Activated naive CD8-positive, alpha-beta T cell treated with anti-CD3 and anti-CD28 coated beads for 36 hours (primary cell): Measurements from ENCODE around the gene TMED7. TPM values are rescaled to one million over a fixed set of nuclear protein-coding genes. Genes with fewer than 3 reads are reported as not detected.
"Not testable (repeated sequence)": the region's sequence is repeated elsewhere in the genome, so short reads cannot be mapped to it uniquely, and the experiment has no call there.

Experiments
- DNase-seq: peaks from one replicate; pipeline ENCODE4 v3.0.0; 2021
- H3K27ac Mint-ChIP-seq: one replicate; pipeline ENCODE4 v1.8.0; 2022; ENCODE audit warnings: mild to moderate bottlenecking, moderate library complexity, mixed read lengths
- H3K27me3 Mint-ChIP-seq: one replicate; pipeline ENCODE4 v1.8.0; 2022; ENCODE audit warnings: mild to moderate bottlenecking, mixed read lengths
- H3K36me3 Mint-ChIP-seq: one replicate; pipeline ENCODE4 v1.8.0; 2021; ENCODE audit warnings: mild to moderate bottlenecking, mixed read lengths
- H3K4me1 Mint-ChIP-seq: one replicate; pipeline ENCODE4 v1.8.0; 2021; ENCODE audit warnings: mixed read lengths
- H3K4me3 Mint-ChIP-seq: one replicate; pipeline ENCODE4 v1.8.0; 2022; ENCODE audit warnings: mild to moderate bottlenecking, moderate library complexity, mixed read lengths
- H3K9me3 Mint-ChIP-seq: one replicate; pipeline ENCODE4 v1.8.0; 2022; ENCODE audit warnings: mixed read lengths
- total RNA-seq, 2 experiments: library from RNA; stranded (reverse); gene quantifications; one replicate each; pipeline ENCODE4 v1.2.3, GENCODE V29; 2021

The TMED7 gene
- 10 to 100 TPM; 41.5 to 41.6 TPM for total RNA-seq

DNA sequence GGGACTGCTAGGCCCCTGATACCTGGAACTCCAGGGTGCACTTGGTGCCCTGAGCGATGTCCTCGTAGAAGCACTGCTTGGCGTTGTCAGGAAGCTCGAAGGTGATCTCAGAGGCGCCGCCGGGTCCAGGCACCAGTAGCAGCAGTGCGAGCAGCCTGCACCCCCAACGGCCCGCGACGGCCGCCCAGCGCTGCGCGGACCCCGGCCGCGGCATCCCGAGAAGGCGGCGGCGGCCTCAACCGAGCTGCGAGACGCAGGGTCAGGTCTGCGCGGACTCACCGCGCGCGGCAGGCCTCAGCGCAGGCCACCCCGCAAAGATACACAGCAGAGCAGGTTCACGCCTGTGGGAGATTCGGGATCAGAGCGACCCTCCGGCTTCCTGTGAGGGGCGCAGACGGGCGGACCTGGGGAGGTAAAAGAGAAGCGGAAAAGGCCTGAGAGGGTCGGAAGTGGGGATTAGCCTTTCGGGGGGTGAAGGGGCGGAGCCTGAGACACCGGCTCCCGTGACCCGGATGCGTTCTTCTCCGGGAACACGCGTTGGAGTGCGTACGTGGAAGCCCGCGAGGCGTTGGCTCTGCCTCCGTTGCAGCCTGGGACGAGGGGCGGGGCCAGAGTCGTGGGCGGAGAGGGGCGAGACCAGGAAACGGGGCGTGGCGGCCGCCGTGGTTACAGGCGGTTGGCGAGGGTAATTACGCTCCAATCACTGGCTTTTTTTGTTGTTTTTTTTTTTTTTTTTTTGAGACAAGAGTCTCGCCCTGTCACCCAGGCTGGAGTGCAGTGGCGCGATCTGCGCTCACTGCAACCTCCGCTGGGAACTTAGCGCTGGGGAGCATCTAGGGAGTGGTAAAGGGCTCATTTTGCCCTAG, at the start of gene TMED7:
TMED7 (minus strand) TSS at position 458 of the 866 bp plus-strand sequence; CDS start at position 214, 244 bp downstream.
- H3K9me3 Mint-ChIP-seq, result no peaks in the 10 kb centered on the region
- H3K27ac Mint-ChIP-seq, result peak within 1 kb of the TSS; percentile 92
- H3K4me3 Mint-ChIP-seq, result no peak within 1 kb of the TSS
- no peaks in the 10 kb centered on the region for H3K27me3 Mint-ChIP-seq
- peak; percentile 100 for DNase-seq
- H3K36me3 Mint-ChIP-seq, result peaks cover 8% of the 10 kb centered on the region
- peaks cover 22% of the 10 kb centered on the region for H3K4me1 Mint-ChIP-seq

DNA sequence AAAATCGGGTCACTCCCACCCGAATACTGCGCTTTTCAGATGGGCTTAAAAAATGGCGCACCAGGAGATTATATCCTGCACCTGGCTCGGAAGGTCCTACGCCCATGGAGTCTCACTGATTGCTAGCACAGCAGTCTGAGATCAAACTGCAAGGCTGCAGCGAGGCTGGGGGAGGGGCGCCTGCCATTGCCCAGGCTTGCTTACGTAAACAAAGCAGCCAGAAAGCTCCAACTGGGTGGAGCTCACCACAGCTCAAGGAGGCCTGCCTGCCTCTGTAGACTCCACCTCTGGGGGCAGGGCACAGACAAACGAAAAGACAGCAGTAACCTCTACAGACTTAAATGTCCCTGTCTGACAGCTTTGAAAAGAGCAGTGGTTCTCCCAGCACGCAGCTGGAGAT, 48.9 kb upstream of the TMED7 start:
- not testable (repeated sequence) for H3K4me1 Mint-ChIP-seq, H3K27ac Mint-ChIP-seq, H3K9me3 Mint-ChIP-seq, DNase-seq, H3K36me3 Mint-ChIP-seq, H3K4me3 Mint-ChIP-seq
- H3K27me3 Mint-ChIP-seq, result peaks cover 46% of the 10 kb centered on the region

DNA sequence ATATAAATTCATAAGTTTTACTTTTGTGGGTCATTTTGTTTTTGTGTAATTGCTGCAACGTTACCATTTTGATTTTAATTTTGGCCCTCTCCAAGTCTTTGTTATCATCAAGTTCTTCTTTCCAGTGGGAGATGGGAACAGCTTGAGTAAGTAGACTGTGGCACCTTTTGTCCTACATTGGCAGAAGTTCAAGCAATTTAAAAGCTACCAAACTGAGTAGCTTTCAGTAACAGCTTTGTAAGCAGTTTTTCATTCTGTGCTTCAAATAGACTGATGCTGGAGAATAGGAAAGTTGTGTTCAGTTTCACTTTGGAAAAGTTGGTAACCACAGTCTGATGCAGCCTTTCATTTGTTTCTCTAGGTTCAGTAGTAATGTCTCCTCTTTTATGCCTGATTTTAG, 47.8 kb upstream of the TMED7 start:
- peaks cover 58% of the 10 kb centered on the region for H3K27me3 Mint-ChIP-seq
- peaks cover 5% of the 10 kb centered on the region for H3K4me1 Mint-ChIP-seq
- DNase-seq, result no peak
- peaks cover 8% of the 10 kb centered on the region for H3K9me3 Mint-ChIP-seq
- no peak overlapping the region for H3K27ac Mint-ChIP-seq
- no peak overlapping the region for H3K4me3 Mint-ChIP-seq
- no peaks in the 10 kb centered on the region for H3K36me3 Mint-ChIP-seq

DNA sequence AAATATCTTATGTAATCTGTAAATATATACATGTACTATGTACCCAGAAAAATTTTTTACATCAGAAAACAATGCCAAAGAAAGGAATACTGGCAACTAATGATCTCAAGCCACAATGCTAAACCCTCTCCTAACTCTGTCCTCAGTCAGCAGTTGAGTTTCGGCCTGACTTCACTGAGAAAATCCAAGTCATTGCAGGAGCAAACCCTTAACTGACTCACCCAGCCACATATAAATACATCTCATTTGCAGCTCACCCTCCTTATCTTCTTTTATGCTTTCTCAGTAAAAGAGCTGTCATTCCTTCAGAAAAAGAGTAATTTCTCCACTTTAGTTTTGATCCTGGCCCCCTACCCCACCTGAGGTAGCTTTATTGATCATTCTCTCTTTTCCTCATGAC, 46.1 kb upstream of the TMED7 start:
- no peak for DNase-seq
- Mint-ChIP-seq H3K4me3 (no peak overlapping the region), H3K4me1 (peaks cover 5% of the 10 kb centered on the region), H3K36me3 (no peaks in the 10 kb centered on the region), H3K9me3 (peaks cover 16% of the 10 kb centered on the region), H3K27me3 (peaks cover 64% of the 10 kb centered on the region), H3K27ac (no peak overlapping the region)

DNA sequence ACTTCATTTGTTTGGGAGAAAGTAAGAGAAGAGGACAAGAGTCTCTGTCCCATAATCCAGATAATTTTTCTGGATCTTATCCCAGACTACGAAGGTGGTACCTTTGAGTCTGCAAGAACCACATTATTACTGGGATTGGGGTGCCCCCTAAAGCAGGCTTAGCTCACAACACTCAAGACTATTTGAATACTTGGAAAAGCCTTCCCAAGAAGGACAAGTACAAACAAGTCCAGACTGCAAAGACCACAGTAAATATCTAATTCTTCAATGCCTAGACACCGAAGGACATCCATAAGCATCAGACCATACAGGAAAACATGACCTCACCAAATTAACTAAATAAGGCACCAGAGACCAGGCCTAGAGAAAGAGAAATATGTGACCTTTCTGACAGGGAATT, 40.2 kb upstream of the TMED7 start:
- Mint-ChIP-seq H3K27ac (no peak overlapping the region), H3K36me3 (no peaks in the 10 kb centered on the region), H3K27me3 (peaks cover 65% of the 10 kb centered on the region), H3K4me1 (no peaks in the 10 kb centered on the region), H3K9me3 (peaks cover 23% of the 10 kb centered on the region), H3K4me3 (no peak overlapping the region)
- DNase-seq, result no peak

DNA sequence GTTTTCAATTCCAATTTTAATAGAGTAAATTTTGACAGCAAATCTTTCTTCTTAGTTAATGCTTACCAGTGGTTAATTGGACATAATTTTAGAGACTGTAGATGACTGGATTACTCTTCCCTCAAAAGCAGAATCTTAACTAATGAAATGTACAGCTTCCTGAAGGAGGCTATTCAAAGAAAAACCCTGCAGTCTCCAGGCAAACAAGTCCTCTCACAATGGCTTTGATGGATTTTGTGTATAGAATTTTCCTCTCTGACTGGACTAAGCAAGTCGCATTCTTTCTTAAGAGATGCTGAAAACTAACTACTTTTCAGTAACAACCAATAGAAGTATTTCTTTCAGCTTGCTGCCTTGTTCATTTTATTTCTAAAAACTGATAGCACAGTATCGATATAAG, 35.7 kb upstream of the TMED7 start:
- Mint-ChIP-seq H3K27me3 (peaks cover 58% of the 10 kb centered on the region), H3K4me3 (no peak overlapping the region), H3K9me3 (peaks cover 9% of the 10 kb centered on the region), H3K27ac (no peak overlapping the region), H3K4me1 (no peaks in the 10 kb centered on the region), H3K36me3 (no peaks in the 10 kb centered on the region)
- no peak for DNase-seq

DNA sequence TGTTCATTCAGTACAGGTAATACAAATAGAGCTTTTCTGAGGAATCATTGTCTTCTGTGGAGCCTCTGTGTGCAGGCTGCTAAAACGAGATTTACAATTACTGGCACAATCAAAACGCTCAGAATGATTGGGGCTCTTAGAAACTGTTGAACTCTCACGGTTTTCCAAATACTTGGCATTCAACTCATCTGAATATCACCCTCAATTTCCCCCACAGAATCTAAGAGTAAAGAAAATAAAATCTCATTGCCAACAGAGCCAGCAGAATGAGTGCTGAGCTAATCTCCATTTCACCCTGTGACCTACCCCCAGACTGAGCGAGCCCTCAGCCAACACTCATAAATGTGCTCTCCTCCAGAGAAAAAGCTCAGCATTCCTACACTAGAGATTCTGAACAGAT, 35.3 kb upstream of the TMED7 start:
- H3K4me1 Mint-ChIP-seq, result no peaks in the 10 kb centered on the region
- H3K27ac Mint-ChIP-seq, result no peak overlapping the region
- peaks cover 54% of the 10 kb centered on the region for H3K27me3 Mint-ChIP-seq
- no peaks in the 10 kb centered on the region for H3K36me3 Mint-ChIP-seq
- H3K9me3 Mint-ChIP-seq, result peaks cover 4% of the 10 kb centered on the region
- no peak overlapping the region for H3K4me3 Mint-ChIP-seq
- DNase-seq, result no peak

DNA sequence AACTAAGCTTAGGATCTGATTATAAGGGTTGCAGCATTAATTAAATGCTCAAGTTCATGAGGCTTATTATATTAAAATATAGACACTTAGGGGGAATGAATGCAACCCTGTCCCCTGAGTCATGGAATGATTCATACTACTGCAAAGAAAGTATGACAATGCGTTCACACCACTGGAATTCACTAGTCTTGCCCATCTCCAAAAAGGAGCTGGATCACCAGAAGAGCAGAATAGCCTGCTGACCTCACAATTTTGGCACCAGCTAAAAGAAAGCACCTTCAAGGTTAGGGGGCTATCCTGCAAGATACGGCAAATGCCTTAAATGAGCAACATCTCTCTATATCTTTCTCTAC, 32.0 kb upstream of the TMED7 start:
- no peaks in the 10 kb centered on the region for H3K36me3 Mint-ChIP-seq
- peaks cover 38% of the 10 kb centered on the region for H3K27me3 Mint-ChIP-seq
- no peak for DNase-seq
- H3K4me1 Mint-ChIP-seq, result no peaks in the 10 kb centered on the region
- no peak overlapping the region for H3K27ac Mint-ChIP-seq
- H3K9me3 Mint-ChIP-seq, result peaks cover 4% of the 10 kb centered on the region
- H3K4me3 Mint-ChIP-seq, result no peak overlapping the region

DNA sequence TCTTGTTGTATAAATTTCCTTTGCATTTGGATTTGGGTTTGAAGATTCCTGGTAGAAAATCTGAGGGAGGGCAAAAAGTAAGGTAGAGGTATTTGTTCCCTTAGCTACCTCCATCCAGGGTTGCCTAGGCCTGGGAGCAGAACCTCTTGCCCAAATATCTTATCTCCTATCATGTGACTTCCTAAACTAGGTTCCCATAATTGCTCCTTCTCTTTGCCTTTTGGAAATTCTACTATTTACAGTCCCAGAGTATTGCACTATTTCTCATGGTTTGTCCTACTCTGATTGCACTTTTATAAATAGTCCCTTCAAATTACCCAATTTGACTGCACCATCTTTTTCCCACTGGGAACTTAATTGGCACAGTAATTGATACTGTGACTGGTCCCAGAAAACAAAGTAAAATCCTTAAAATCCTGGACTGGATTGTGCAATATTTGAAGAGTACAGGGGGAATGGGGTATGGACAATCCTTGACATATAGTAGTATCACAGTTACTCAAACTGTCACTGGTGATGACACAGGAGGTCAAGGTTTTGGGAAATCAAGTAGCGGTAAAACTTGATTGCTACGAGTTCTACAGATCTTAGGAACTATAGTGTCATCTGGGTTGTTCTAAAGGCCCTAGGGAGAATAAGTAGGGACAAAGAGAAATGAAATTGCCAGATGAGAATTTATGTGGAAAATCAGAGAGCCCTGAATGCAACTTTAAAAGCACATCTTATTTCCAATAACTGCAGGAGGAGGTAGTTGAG, 31.5 kb upstream of the TMED7 start:
- Mint-ChIP-seq H3K27ac (no peak overlapping the region), H3K36me3 (no peaks in the 10 kb centered on the region), H3K4me3 (no peak overlapping the region), H3K27me3 (peaks cover 36% of the 10 kb centered on the region), H3K9me3 (peaks cover 4% of the 10 kb centered on the region), H3K4me1 (no peaks in the 10 kb centered on the region)
- DNase-seq, result no peak

DNA sequence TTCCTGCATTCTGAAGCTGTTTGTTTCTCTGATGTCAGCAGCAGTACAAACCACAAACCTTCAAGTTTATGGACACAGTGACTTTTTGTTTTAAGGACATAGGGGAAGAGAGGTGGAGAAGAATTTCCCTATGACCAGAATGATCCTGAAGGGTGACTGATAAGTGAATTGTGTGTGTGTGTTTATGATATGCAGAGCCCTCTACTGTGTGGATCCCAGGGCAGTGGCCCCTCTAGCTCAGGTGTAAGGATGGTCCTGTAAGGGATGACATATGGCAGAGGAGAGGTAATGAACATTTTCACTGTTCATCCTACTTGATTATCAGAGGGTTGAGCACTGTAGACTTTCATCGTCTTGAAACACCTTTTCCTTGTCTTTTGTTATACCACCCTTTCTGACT, 30.6 kb upstream of the TMED7 start:
- no peak for DNase-seq
- no peaks in the 10 kb centered on the region for H3K36me3 Mint-ChIP-seq
- H3K4me1 Mint-ChIP-seq, result no peaks in the 10 kb centered on the region
- peaks cover 4% of the 10 kb centered on the region for H3K9me3 Mint-ChIP-seq
- peaks cover 31% of the 10 kb centered on the region for H3K27me3 Mint-ChIP-seq
- H3K4me3 Mint-ChIP-seq, result no peak overlapping the region
- H3K27ac Mint-ChIP-seq, result no peak overlapping the region

DNA sequence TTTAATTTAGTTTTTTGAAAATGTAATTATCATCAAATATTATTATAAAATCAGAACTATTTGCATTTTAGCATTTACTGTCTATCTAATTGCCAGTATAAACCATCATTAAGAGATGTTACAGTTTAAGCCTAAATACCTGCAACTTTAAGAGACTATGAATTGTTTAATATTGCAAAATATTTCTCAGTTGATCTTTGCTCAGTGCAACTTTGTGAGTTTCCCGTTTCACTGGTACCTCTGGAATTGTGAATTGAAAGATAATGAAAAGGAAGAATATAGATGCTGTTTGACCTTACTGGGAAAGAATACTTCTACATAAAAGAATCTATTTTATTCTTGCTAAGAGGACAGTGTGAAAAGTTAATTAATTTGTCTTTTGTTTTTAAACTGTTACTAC, 30.2 kb upstream of the TMED7 start:
- DNase-seq, result no peak
- Mint-ChIP-seq H3K27me3 (peaks cover 27% of the 10 kb centered on the region), H3K36me3 (no peaks in the 10 kb centered on the region), H3K9me3 (peaks cover 4% of the 10 kb centered on the region), H3K4me3 (no peak overlapping the region), H3K27ac (no peak overlapping the region), H3K4me1 (no peaks in the 10 kb centered on the region)

DNA sequence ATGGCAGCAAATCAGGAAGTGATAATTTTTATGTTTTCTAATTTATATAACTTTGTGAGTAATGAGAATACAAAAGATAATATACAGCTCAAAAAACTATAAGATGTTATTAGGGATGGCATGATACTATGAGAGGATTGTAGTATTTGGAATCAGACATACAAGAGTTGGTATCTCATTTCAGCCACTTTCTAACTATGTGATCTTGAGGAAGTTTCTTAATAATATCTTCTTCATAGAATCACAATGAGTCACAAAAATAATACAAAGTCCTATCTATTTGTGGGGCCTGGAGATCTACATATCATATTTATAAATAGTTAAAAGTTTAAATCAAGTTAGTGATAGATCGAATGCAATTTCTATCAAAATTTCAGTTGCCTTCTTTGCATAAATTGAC, 23.7 kb upstream of the TMED7 start:
- DNase-seq, result no peak
- Mint-ChIP-seq H3K27ac (no peak overlapping the region), H3K4me3 (no peak overlapping the region), H3K4me1 (no peaks in the 10 kb centered on the region), H3K9me3 (no peaks in the 10 kb centered on the region), H3K27me3 (peaks cover 10% of the 10 kb centered on the region), H3K36me3 (no peaks in the 10 kb centered on the region)

DNA sequence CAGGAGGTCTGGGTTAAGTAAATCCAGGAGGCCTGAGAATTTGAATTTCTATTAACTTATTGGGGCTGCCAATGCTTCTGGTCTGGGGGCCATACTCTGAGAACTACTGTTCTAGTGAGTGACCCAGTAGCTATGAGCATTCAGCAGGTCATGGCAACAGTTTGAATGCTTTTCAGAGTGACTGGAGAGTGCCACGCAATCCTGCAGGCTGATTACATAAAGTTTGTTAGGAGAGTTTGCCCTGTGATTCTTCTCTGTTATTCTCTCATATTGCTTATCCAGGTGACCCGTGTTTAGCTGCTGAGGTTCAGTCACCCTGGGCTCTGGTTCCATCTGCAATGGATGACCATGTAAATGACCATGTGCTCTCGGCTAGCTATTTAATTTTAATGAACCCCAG, 22.2 kb upstream of the TMED7 start:
- Mint-ChIP-seq H3K4me3 (no peak overlapping the region), H3K9me3 (no peaks in the 10 kb centered on the region), H3K4me1 (no peaks in the 10 kb centered on the region), H3K36me3 (no peaks in the 10 kb centered on the region), H3K27ac (no peak overlapping the region), H3K27me3 (peaks cover 24% of the 10 kb centered on the region)
- no peak for DNase-seq

DNA sequence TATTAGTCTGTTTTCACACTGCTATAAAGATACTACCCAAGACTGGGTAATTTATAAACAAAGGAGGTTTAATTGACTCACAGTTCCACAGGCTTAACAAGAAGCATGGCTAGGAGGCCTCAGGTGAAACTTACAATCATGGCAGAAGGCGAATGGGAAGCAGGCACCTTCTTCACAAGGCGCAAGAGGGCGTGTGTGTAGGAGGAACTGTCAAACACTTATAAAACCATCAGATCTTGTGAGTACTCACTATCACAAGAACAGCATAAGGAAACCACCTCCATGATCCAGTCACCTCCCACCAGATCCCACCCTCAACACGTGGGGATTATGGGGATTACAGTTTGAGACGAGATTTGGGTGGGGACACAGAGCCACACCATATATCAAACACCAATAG, 19.6 kb upstream of the TMED7 start:
- H3K4me3 Mint-ChIP-seq, H3K9me3 Mint-ChIP-seq, H3K36me3 Mint-ChIP-seq, H3K4me1 Mint-ChIP-seq, H3K27ac Mint-ChIP-seq, DNase-seq: not testable (repeated sequence)
- peaks cover 31% of the 10 kb centered on the region for H3K27me3 Mint-ChIP-seq

DNA sequence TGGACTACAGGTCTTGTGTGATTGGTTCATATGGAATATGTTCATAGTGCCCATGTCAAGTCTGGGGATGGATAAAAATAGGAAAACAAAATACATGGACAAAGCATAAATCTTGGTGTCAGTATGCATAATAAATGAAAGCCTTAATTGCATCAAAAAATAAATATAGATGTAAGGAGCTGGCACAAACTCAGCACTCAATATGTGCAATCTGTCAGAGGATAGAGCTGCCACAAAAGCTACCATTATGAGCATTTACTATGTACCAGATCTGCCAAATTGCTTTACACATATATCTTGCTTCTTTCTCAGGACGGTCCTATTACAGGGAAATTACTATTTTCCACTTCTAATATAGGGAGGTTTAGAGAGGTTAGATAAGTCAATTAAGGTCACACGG, 18.2 kb upstream of the TMED7 start:
- no peaks in the 10 kb centered on the region for H3K36me3 Mint-ChIP-seq
- peaks cover 5% of the 10 kb centered on the region for H3K4me1 Mint-ChIP-seq
- H3K9me3 Mint-ChIP-seq, result no peaks in the 10 kb centered on the region
- H3K27me3 Mint-ChIP-seq, result peaks cover 39% of the 10 kb centered on the region
- no peak overlapping the region for H3K27ac Mint-ChIP-seq
- H3K4me3 Mint-ChIP-seq, result no peak overlapping the region
- DNase-seq, result no peak

DNA sequence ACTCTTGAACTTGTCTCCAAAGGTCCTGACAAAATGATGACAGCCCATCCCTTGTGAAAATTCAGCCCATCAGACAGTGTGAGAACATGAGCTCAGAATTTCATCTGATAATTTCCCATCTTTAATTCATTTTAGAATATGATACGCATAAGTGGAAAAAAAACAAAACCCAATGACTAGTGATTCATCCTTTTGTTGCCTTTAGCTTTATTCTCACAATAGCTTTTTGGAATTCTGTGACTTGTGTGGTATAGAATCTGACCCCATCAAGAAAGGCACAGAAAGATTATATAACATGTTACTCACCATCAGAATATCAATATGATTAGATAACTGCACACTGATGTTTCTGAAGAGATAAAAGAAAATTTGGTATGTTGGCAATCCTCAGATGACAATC, 16.1 kb upstream of the TMED7 start:
- DNase-seq, result no peak
- Mint-ChIP-seq H3K27ac (no peak overlapping the region), H3K4me3 (no peak overlapping the region), H3K9me3 (no peaks in the 10 kb centered on the region), H3K36me3 (no peaks in the 10 kb centered on the region), H3K27me3 (peaks cover 44% of the 10 kb centered on the region), H3K4me1 (peaks cover 21% of the 10 kb centered on the region)
